Psoas muscle (tissue), 8 donors: ENCODE results near the gene ZSCAN4. TPM values are rescaled to one million over a fixed set of nuclear protein-coding genes. Genes with fewer than 3 reads are reported as not detected.

Source experiments
- ATAC-seq, 4 donors: fragments of 200-7000 bp; cut with Tn5 transposase; one replicate each; pipeline ENCODE4 v1.9.1; 2020; ENCODE audit warnings: moderate library complexity in 3 of 4, mild to moderate bottlenecking in 2 of 4
- DNase-seq, 2 donors: peaks; one replicate each; pipeline ENCODE4 v3.0.0-alpha.2; 2020
- H3K27ac ChIP-seq: fragments of 200-600 bp; one replicate; pipeline ENCODE4 v1.8.0; 2022
- H3K27me3 ChIP-seq, 3 donors: fragments of 200-600 bp in 1 of 3; one replicate each; pipeline versions ENCODE4 v1.6.1 to v1.8.0; 2013 to 2022; ENCODE audit warnings: low read length in 2 of 3, mild to moderate bottlenecking in 2 of 3, moderate library complexity in 1 of 3; ENCODE audit not compliant: insufficient read depth in 3 of 3
- H3K36me3 ChIP-seq, 2 donors: fragments of 200-600 bp in 1 of 2; one replicate each; pipeline versions ENCODE4 v1.6.1 to v1.8.0; 2013 to 2022; ENCODE audit warnings: low read depth in 1 of 2, mild to moderate bottlenecking in 1 of 2, moderate library complexity in 1 of 2; ENCODE audit not compliant: insufficient read depth in 1 of 2
- H3K4me1 ChIP-seq: fragments of 200-600 bp; one replicate; pipeline ENCODE4 v1.8.0; 2022
- H3K4me3 ChIP-seq: fragments of 200-600 bp; one replicate; pipeline ENCODE4 v1.8.0; 2022; ENCODE audit warnings: mild to moderate bottlenecking
- H3K9me3 ChIP-seq: fragments of 200-600 bp; one replicate; pipeline ENCODE4 v1.8.0; 2022
- CTCF ChIP-seq: fragments of 200-600 bp; IDR thresholded peaks from one replicate; pipeline ENCODE4 v1.8.0; 2022; ENCODE audit warnings: antibody characterized with exemption
- WGBS, 3 donors: extraction: QIAGEN DNeasy Blood & Tissue Kit; methylation state at CpG; one replicate each; pipeline versions ENCODE4 v1.1.6 to v1.1.7; 2013; 5-methylcytosine and 5-hydroxymethylcytosine counted together
- intact Hi-C, 2 donors: fragments of 100-400 bp; cut with DNase I; formaldehyde crosslinking; loops; one replicate each; pipeline versions ENCODE4 v1.11.0 to v1.14.2; 2022
- polyA plus RNA-seq, 3 donors: library from polyadenylated mRNA; stranded (reverse); fragments of 200-250 nt; gene quantifications; one replicate each; pipeline ENCODE4 v1.2.3, GENCODE V29; 2013
- total RNA-seq, 4 donors: library from RNA; stranded (reverse); fragmentation: NEBNext Ultra II Directional in 2 of 4; extraction: Animal tissue kit (Norgen Biotek cat#: 25700) in 2 of 4; gene quantifications; one replicate each; pipeline versions ENCODE4 v1.2.1 to v1.2.4, GENCODE V29; 2021 to 2023
- donor health status: healthy with polysubstance abuse.
- donor health status: DM: no; HTN: no; CAD: no; lungs with moderate emphysema.
- donor health status: Bipolar disorder and iron deficiency.
- donor health status: healthy.
- donor health status: DM: yes; HTN: yes; CAD: no.
- donor health status: DM: no; HTN: no; CAD: no.
- donor health status: DM: no; HTN: no; CAD: no.
- donor health status: DM: yes; HTN: yes; CAD: no.

Gene ZSCAN4
- total and polyA plus RNA-seq, 7 donors = 0.03 TPM; not detected in 6

GRCh38 chr19:57648331-57649003 is 20.3 kb upstream of the ZSCAN4 start:
- H3K9me3 ChIP-seq = peaks cover 24% of the 10 kb centered on the region
- no peak for TF ChIP-seq CTCF
- H3K27me3 ChIP-seq = peaks cover 0 to 4% (median 2%) of the 10 kb centered on the region in 3 donors
- H3K4me1 ChIP-seq = no peaks in the 10 kb centered on the region
- 50 to 53% (median 51%) methylated on average over 6 of the region's 6 CpGs for WGBS, 3 donors
- no peaks in the 10 kb centered on the region for H3K36me3 ChIP-seq
- intact Hi-C loops = no loop called here
- DNase-seq = no peak
- H3K27ac ChIP-seq = no peak overlapping the region
- H3K4me3 ChIP-seq = no peak overlapping the region
- no peak for ATAC-seq

- no peak for DNase-seq
- Histone ChIP-seq H3K9me3 (peaks cover 7% of the 10 kb centered on the region), H3K27me3 (peaks cover 0 to 4% (median 2%) of the 10 kb centered on the region in 3 donors), H3K36me3 (no peaks in the 10 kb centered on the region), H3K27ac (no peak overlapping the region), H3K4me3 (no peak overlapping the region), H3K4me1 (no peaks in the 10 kb centered on the region)
- TF ChIP-seq CTCF = no peak
- ATAC-seq = no peak
- intact Hi-C loops = no loop called here
- 34 to 37% (median 34%) methylated on average over 6 of the region's 6 CpGs for WGBS, 3 donors
These were observed 17.1 kb upstream of the ZSCAN4 start for GRCh38 chr19:57651654-57651996.

- DNase-seq = no peak
- H3K36me3 ChIP-seq = no peaks in the 10 kb centered on the region
- peaks cover 7% of the 10 kb centered on the region for H3K9me3 ChIP-seq
- no peaks in the 10 kb centered on the region for H3K4me1 ChIP-seq
- H3K4me3 ChIP-seq = no peak overlapping the region
- 77 to 93% (median 83%) methylated on average over 2 of the region's 2 CpGs for WGBS, 3 donors
- ATAC-seq = no peak
- TF ChIP-seq CTCF = no peak
- H3K27ac ChIP-seq = no peak overlapping the region
- intact Hi-C loops = no loop called here
- H3K27me3 ChIP-seq = peaks cover 0 to 4% (median 2%) of the 10 kb centered on the region in 3 donors
These were observed 15.0 kb upstream of the ZSCAN4 start for GRCh38 chr19:57653689-57654088.

GRCh38 chr19:57655443-57655842 is 13.3 kb upstream of the ZSCAN4 start:
- no peak for ATAC-seq
- H3K27me3 ChIP-seq = peaks cover 0 to 4% (median 2%) of the 10 kb centered on the region in 3 donors
- no peak for TF ChIP-seq CTCF
- DNase-seq = no peak
- intact Hi-C loops = no loop called here
- H3K36me3 ChIP-seq = no peaks in the 10 kb centered on the region
- no peak overlapping the region for H3K27ac ChIP-seq
- no peaks in the 10 kb centered on the region for H3K4me1 ChIP-seq
- no peak overlapping the region for H3K4me3 ChIP-seq
- peaks cover 3% of the 10 kb centered on the region for H3K9me3 ChIP-seq
- WGBS, 3 donors = 42 to 96% (median 92%) methylated on average over 1 of the region's 1 CpG

GRCh38 chr19:57656346-57656745 is 12.4 kb upstream of the ZSCAN4 start:
- TF ChIP-seq CTCF = no peak
- WGBS, 3 donors = 74 to 86% (median 84%) methylated on average over 1 of the region's 1 CpG
- intact Hi-C loops = no loop called here
- Histone ChIP-seq H3K4me1 (no peaks in the 10 kb centered on the region), H3K36me3 (no peaks in the 10 kb centered on the region), H3K4me3 (no peak overlapping the region), H3K27ac (no peak overlapping the region), H3K27me3 (peaks cover 0 to 4% (median 2%) of the 10 kb centered on the region in 3 donors), H3K9me3 (peaks cover 3% of the 10 kb centered on the region)
- ATAC-seq (no peak), DNase-seq (no peak)
